ENCODE data around the gene CUEDC1.

GRCh38 chr17:57915985-57916757, 39.0 kb downstream of the CUEDC1 start:
- no peak for TF ChIP-seq CTCF (conservative IDR thresholded peaks at IDR 0.05; ENCODE audit: low read depth, low read length)
- no peak for TF ChIP-seq EZH2 (IDR thresholded peaks at IDR 0.05; ENCODE audit: borderline replicate concordance, low read depth, low read length, poor library complexity, severe bottlenecking)
